Measurements from ENCODE around the gene RIC3. TPM values are rescaled to one million over a fixed set of nuclear protein-coding genes. Genes with fewer than 3 reads are reported as not detected.
A peak's percentile ranks its signal among the peaks of the same experiment; 100 is the strongest.

Gene RIC3
- total RNA-seq, 1 experiment from 2014 or later, result 23.7 TPM

- H3K4me1 Mint-ChIP-seq, result no peaks in the 10 kb centered on the region; a peak in 1 of 4 replicates
- no peaks in the 10 kb centered on the region; the same call in 1 of the 2 replicates for H3K27me3 ChIP-seq (ENCODE audit: insufficient read depth, low read length)
- no peak overlapping the region for H3K4ac ChIP-seq (ENCODE audit: low read depth, low read length)
- no peak overlapping the region for H3K27ac ChIP-seq (ENCODE audit: insufficient read length, low read depth, low read length)
- no peak overlapping the region for H2AFZ ChIP-seq (ENCODE audit: low read length)
- H3K9ac ChIP-seq (ENCODE audit: extremely low read depth, insufficient read length, low read length), result no peak overlapping the region
- H3K4me3 Mint-ChIP-seq, result no peak overlapping the region
- H3K56ac ChIP-seq (ENCODE audit: insufficient read length, low read depth, low read length), result no peak overlapping the region
- WGBS (ENCODE audit: extremely low coverage, insufficient read length, low lambda C conversion rate), result no CpG with 5 or more reads among the region's 19 CpGs
- H3K9me3 ChIP-seq (ENCODE audit: control insufficient read depth, low read depth, low read length), result no peaks in the 10 kb centered on the region
- no peak overlapping the region for H2BK15ac ChIP-seq (ENCODE audit: low read depth, low read length)
- peaks cover 33% of the 10 kb centered on the region for H3K27me3 Mint-ChIP-seq (ENCODE audit: low read depth)
- no peaks in the 10 kb centered on the region for H3K79me1 ChIP-seq (ENCODE audit: insufficient read depth, low read depth, low read length, poor library complexity, severe bottlenecking)
- H2BK5ac ChIP-seq (ENCODE audit: insufficient read length, low read length), result no peak overlapping the region
- H4K8ac ChIP-seq (replicated peaks; ENCODE audit: insufficient read length, low read depth, low read length), result no peak overlapping the region
- no peaks in the 10 kb centered on the region for H3K23me2 ChIP-seq (ENCODE audit: insufficient read length, low read depth, low read length, poor library complexity, severe bottlenecking)
- H3K14ac ChIP-seq (ENCODE audit: insufficient read depth, low read length), result no peak overlapping the region
- no peak overlapping the region for H2BK20ac ChIP-seq (ENCODE audit: low read depth, low read length, poor library complexity, severe bottlenecking)
- H4K20me1 ChIP-seq (ENCODE audit: control insufficient read depth, insufficient read depth, insufficient read length), result no peaks in the 10 kb centered on the region
- H3K9me3 Mint-ChIP-seq, result no peaks in the 10 kb centered on the region
- H3K27ac Mint-ChIP-seq, result peak overlapping the region in 1 of 3 experiments; percentile 12; a peak in 1 of 7 replicates
- H2AK5ac ChIP-seq (ENCODE audit: insufficient read length, low read length), result no peak overlapping the region
- no peak overlapping the region for H3K23ac ChIP-seq (ENCODE audit: insufficient read length, low read depth, low read length)
- H3K18ac ChIP-seq (ENCODE audit: insufficient read length, low read depth, low read length), result no peak overlapping the region
- TF ChIP-seq CTCF (conservative IDR thresholded peaks at IDR 0.05), result peak; percentile 93
- H3T11ph ChIP-seq (ENCODE audit: low read length), result no peak overlapping the region
- no peak overlapping the region for H2BK12ac ChIP-seq (ENCODE audit: insufficient read length, low read depth, low read length)
- no peak overlapping the region for H2BK120ac ChIP-seq (ENCODE audit: low read depth, low read length, poor library complexity, severe bottlenecking)
- H4K5ac ChIP-seq (ENCODE audit: insufficient read length, low read depth, low read length), result no peak overlapping the region
- no peak overlapping the region for H4K91ac ChIP-seq (ENCODE audit: insufficient read length, low read depth, low read length)
- no peaks in the 10 kb centered on the region for H3K79me2 ChIP-seq (ENCODE audit: insufficient read depth, low read length)
- H3K36me3 Mint-ChIP-seq (ENCODE audit: insufficient read depth in 1 of 3, low read depth in 3 of 3), result no peaks in the 10 kb centered on the region
- peak; percentile 87 for DNase-seq
- H3K4me2 ChIP-seq (ENCODE audit: insufficient read depth, insufficient read length, low read length), result no peak overlapping the region
- no peaks in the 10 kb centered on the region for H3K4me1 ChIP-seq (ENCODE audit: insufficient read depth, low read length)
Measured at GRCh38 chr11:8192016-8192895, 23.4 kb upstream of the RIC3 start.

Measured in H9 (cell line).